ENCODE data around the gene BICD2.

The BICD2 gene

GRCh38 chr9:92709954-92710353 lies 54.7 kb downstream of the BICD2 start:
- Histone ChIP-seq H3K4me1 (ENCODE audit: control insufficient read depth, low read depth, low read length) (no peaks in the 10 kb centered on the region), H4K5ac (ENCODE audit: low read length) (no peak overlapping the region), H3K79me1 (ENCODE audit: low read length) (no peaks in the 10 kb centered on the region), H2BK15ac (replicated peaks; ENCODE audit: low read depth) (no peak overlapping the region), H3K4ac (ENCODE audit: low read depth, low read length) (no peak overlapping the region), H3K18ac (ENCODE audit: low read length) (no peak overlapping the region), H4K8ac (ENCODE audit: low read depth, low read length) (no peak overlapping the region), H3K23ac (ENCODE audit: low read length) (no peak overlapping the region), H2AK5ac (ENCODE audit: low read length) (no peak overlapping the region), H2BK120ac (ENCODE audit: low read depth, low read length) (no peak overlapping the region), H3K27me3 (ENCODE audit: insufficient read depth, low read length, poor library complexity) (no peaks in the 10 kb centered on the region), H3K56ac (ENCODE audit: low read length) (no peak overlapping the region), H3K36me3 (ENCODE audit: control insufficient read depth, insufficient read depth, low read length) (peaks cover 11% of the 10 kb centered on the region), H3K27ac (ENCODE audit: low read depth, low read length) (no peak overlapping the region), H3K4me2 (ENCODE audit: low read length) (no peak overlapping the region), H2BK5ac (ENCODE audit: low read length) (no peak overlapping the region), H3K9ac (ENCODE audit: low read length) (no peak overlapping the region), H3K79me2 (ENCODE audit: control insufficient read depth, insufficient read depth, low read length) (no peaks in the 10 kb centered on the region), H3K4me3 (ENCODE audit: low read length) (no peak overlapping the region)
- no peak for DNase-seq
- WGBS (ENCODE audit: extremely low coverage, insufficient coverage, low lambda C conversion rate): no CpG with 5 or more reads among the region's 3 CpGs

- no peak for DNase-seq
- no peak overlapping the region for H2BK120ac ChIP-seq (ENCODE audit: low read depth, low read length)
- no peak overlapping the region for H2BK5ac ChIP-seq (ENCODE audit: low read length)
- H2AK5ac ChIP-seq (ENCODE audit: low read length): no peak overlapping the region
- no peak overlapping the region for H3K27ac ChIP-seq (ENCODE audit: low read depth, low read length)
- H3K4me1 ChIP-seq (ENCODE audit: control insufficient read depth, low read depth, low read length): no peaks in the 10 kb centered on the region
- no peaks in the 10 kb centered on the region for H3K27me3 ChIP-seq (ENCODE audit: insufficient read depth, low read length, poor library complexity)
- no peak overlapping the region for H3K9ac ChIP-seq (ENCODE audit: low read length)
- no peak overlapping the region for H4K8ac ChIP-seq (ENCODE audit: low read depth, low read length)
- H3K4me3 ChIP-seq (ENCODE audit: low read length): no peak overlapping the region
- H3K79me1 ChIP-seq (ENCODE audit: low read length): no peaks in the 10 kb centered on the region
- H3K4ac ChIP-seq (ENCODE audit: low read depth, low read length): no peak overlapping the region
- H4K5ac ChIP-seq (ENCODE audit: low read length): no peak overlapping the region
- H3K36me3 ChIP-seq (ENCODE audit: control insufficient read depth, insufficient read depth, low read length): peaks cover 6% of the 10 kb centered on the region
- H3K56ac ChIP-seq (ENCODE audit: low read length): no peak overlapping the region
- no peak overlapping the region for H3K4me2 ChIP-seq (ENCODE audit: low read length)
- no peak overlapping the region for H2BK15ac ChIP-seq (replicated peaks; ENCODE audit: low read depth)
- no peak overlapping the region for H3K18ac ChIP-seq (ENCODE audit: low read length)
- no peaks in the 10 kb centered on the region for H3K79me2 ChIP-seq (ENCODE audit: control insufficient read depth, insufficient read depth, low read length)
- no peak overlapping the region for H3K23ac ChIP-seq (ENCODE audit: low read length)
Measured at GRCh38 chr9:92709240-92709639, 55.4 kb downstream of the BICD2 start.

- Histone ChIP-seq H3K56ac (ENCODE audit: low read length) (no peak overlapping the region), H2AK5ac (ENCODE audit: low read length) (no peak overlapping the region), H3K9ac (ENCODE audit: low read length) (no peak overlapping the region), H3K23ac (ENCODE audit: low read length) (no peak overlapping the region), H3K18ac (ENCODE audit: low read length) (no peak overlapping the region), H2BK120ac (ENCODE audit: low read depth, low read length) (no peak overlapping the region), H3K79me1 (ENCODE audit: low read length) (no peaks in the 10 kb centered on the region), H3K4me1 (ENCODE audit: control insufficient read depth, low read depth, low read length) (no peaks in the 10 kb centered on the region), H3K4me3 (ENCODE audit: low read length) (no peak overlapping the region), H3K27ac (ENCODE audit: low read depth, low read length) (no peak overlapping the region), H3K79me2 (ENCODE audit: control insufficient read depth, insufficient read depth, low read length) (no peaks in the 10 kb centered on the region), H2BK5ac (ENCODE audit: low read length) (no peak overlapping the region), H3K4me2 (ENCODE audit: low read length) (no peak overlapping the region), H3K27me3 (ENCODE audit: insufficient read depth, low read length, poor library complexity) (no peaks in the 10 kb centered on the region), H4K5ac (ENCODE audit: low read length) (no peak overlapping the region), H3K4ac (ENCODE audit: low read depth, low read length) (no peak overlapping the region), H3K36me3 (ENCODE audit: control insufficient read depth, insufficient read depth, low read length) (no peaks in the 10 kb centered on the region), H2BK15ac (replicated peaks; ENCODE audit: low read depth) (no peak overlapping the region), H4K8ac (ENCODE audit: low read depth, low read length) (no peak overlapping the region)
- no peak for DNase-seq
Measured at GRCh38 chr9:92707530-92707929, 57.1 kb downstream of the BICD2 start.

GRCh38 chr9:92706218-92706940 lies 58.3 kb downstream of the BICD2 start:
- Histone ChIP-seq H3K4me3 (ENCODE audit: low read length) (no peak overlapping the region), H2BK120ac (ENCODE audit: low read depth, low read length) (no peak overlapping the region), H3K36me3 (ENCODE audit: control insufficient read depth, insufficient read depth, low read length) (no peaks in the 10 kb centered on the region), H3K18ac (ENCODE audit: low read length) (no peak overlapping the region), H2AK5ac (ENCODE audit: low read length) (no peak overlapping the region), H3K27me3 (ENCODE audit: insufficient read depth, low read length, poor library complexity) (no peaks in the 10 kb centered on the region), H3K56ac (ENCODE audit: low read length) (no peak overlapping the region), H4K5ac (ENCODE audit: low read length) (no peak overlapping the region), H3K4me2 (ENCODE audit: low read length) (no peak overlapping the region), H4K8ac (ENCODE audit: low read depth, low read length) (no peak overlapping the region), H3K4me1 (ENCODE audit: control insufficient read depth, low read depth, low read length) (no peaks in the 10 kb centered on the region), H2BK5ac (ENCODE audit: low read length) (no peak overlapping the region), H3K27ac (ENCODE audit: low read depth, low read length) (no peak overlapping the region), H2BK15ac (replicated peaks; ENCODE audit: low read depth) (no peak overlapping the region), H3K79me1 (ENCODE audit: low read length) (no peaks in the 10 kb centered on the region), H3K23ac (ENCODE audit: low read length) (no peak overlapping the region), H3K4ac (ENCODE audit: low read depth, low read length) (no peak overlapping the region), H3K79me2 (ENCODE audit: control insufficient read depth, insufficient read depth, low read length) (no peaks in the 10 kb centered on the region), H3K9ac (ENCODE audit: low read length) (no peak overlapping the region)
- WGBS (ENCODE audit: extremely low coverage, insufficient coverage, low lambda C conversion rate): no CpG with 5 or more reads among the region's 3 CpGs
- DNase-seq: peak; percentile 78

GRCh38 chr9:92704528-92704927 lies 60.1 kb downstream of the BICD2 start:
- Histone ChIP-seq H3K9ac (ENCODE audit: low read length) (no peak overlapping the region), H3K56ac (ENCODE audit: low read length) (no peak overlapping the region), H3K4ac (ENCODE audit: low read depth, low read length) (no peak overlapping the region), H3K4me1 (ENCODE audit: control insufficient read depth, low read depth, low read length) (no peaks in the 10 kb centered on the region), H3K4me3 (ENCODE audit: low read length) (no peak overlapping the region), H2AK5ac (ENCODE audit: low read length) (no peak overlapping the region), H3K27me3 (ENCODE audit: insufficient read depth, low read length, poor library complexity) (no peaks in the 10 kb centered on the region), H2BK15ac (replicated peaks; ENCODE audit: low read depth) (no peak overlapping the region), H3K27ac (ENCODE audit: low read depth, low read length) (no peak overlapping the region), H4K5ac (ENCODE audit: low read length) (no peak overlapping the region), H3K36me3 (ENCODE audit: control insufficient read depth, insufficient read depth, low read length) (no peaks in the 10 kb centered on the region), H2BK5ac (ENCODE audit: low read length) (no peak overlapping the region), H3K79me2 (ENCODE audit: control insufficient read depth, insufficient read depth, low read length) (no peaks in the 10 kb centered on the region), H3K23ac (ENCODE audit: low read length) (no peak overlapping the region), H4K8ac (ENCODE audit: low read depth, low read length) (no peak overlapping the region), H2BK120ac (ENCODE audit: low read depth, low read length) (no peak overlapping the region), H3K79me1 (ENCODE audit: low read length) (no peaks in the 10 kb centered on the region), H3K18ac (ENCODE audit: low read length) (no peak overlapping the region), H3K4me2 (ENCODE audit: low read length) (no peak overlapping the region)
- WGBS (ENCODE audit: extremely low coverage, insufficient coverage, low lambda C conversion rate): no CpG with 5 or more reads among the region's 2 CpGs
- DNase-seq: no peak

- Histone ChIP-seq H3K79me2 (ENCODE audit: control insufficient read depth, insufficient read depth, low read length) (no peaks in the 10 kb centered on the region), H3K56ac (ENCODE audit: low read length) (no peak overlapping the region), H4K5ac (ENCODE audit: low read length) (no peak overlapping the region), H3K4me3 (ENCODE audit: low read length) (no peak overlapping the region), H3K4ac (ENCODE audit: low read depth, low read length) (no peak overlapping the region), H3K9ac (ENCODE audit: low read length) (no peak overlapping the region), H3K79me1 (ENCODE audit: low read length) (no peaks in the 10 kb centered on the region), H3K27ac (ENCODE audit: low read depth, low read length) (no peak overlapping the region), H3K4me2 (ENCODE audit: low read length) (no peak overlapping the region), H3K27me3 (ENCODE audit: insufficient read depth, low read length, poor library complexity) (no peaks in the 10 kb centered on the region), H3K4me1 (ENCODE audit: control insufficient read depth, low read depth, low read length) (no peaks in the 10 kb centered on the region), H2BK120ac (ENCODE audit: low read depth, low read length) (no peak overlapping the region), H2AK5ac (ENCODE audit: low read length) (no peak overlapping the region), H3K18ac (ENCODE audit: low read length) (no peak overlapping the region), H3K36me3 (ENCODE audit: control insufficient read depth, insufficient read depth, low read length) (no peaks in the 10 kb centered on the region), H4K8ac (ENCODE audit: low read depth, low read length) (no peak overlapping the region), H2BK15ac (replicated peaks; ENCODE audit: low read depth) (no peak overlapping the region), H2BK5ac (ENCODE audit: low read length) (no peak overlapping the region), H3K23ac (ENCODE audit: low read length) (no peak overlapping the region)
- DNase-seq: no peak
- WGBS (ENCODE audit: extremely low coverage, insufficient coverage, low lambda C conversion rate): no CpG with 5 or more reads among the region's 1 CpG
Measured at GRCh38 chr9:92696619-92697018, 68.0 kb downstream of the BICD2 start.

All from mesendoderm (in vitro differentiated cells).